GM19099 (cell line): Measurements from ENCODE around the gene GYPC.

Source experiments
- POLR2A ChIP-seq: IDR thresholded peaks from 3 replicates; pipeline ENCODE4 v1.6.1; 2011; ENCODE audit warnings: low read depth; ENCODE audit not compliant: insufficient read length; ENCODE audit errors: extremely low read depth

The GYPC gene

GRCh38 chr2:126730655-126731054 is 74.7 kb downstream of the GYPC start:
- TF ChIP-seq POLR2A: no peak

- no peak for TF ChIP-seq POLR2A
Observed at GRCh38 chr2:126731353-126731752, 75.4 kb downstream of the GYPC start.

GRCh38 chr2:126732682-126733245 is 76.8 kb downstream of the GYPC start:
- no peak for TF ChIP-seq POLR2A

GRCh38 chr2:126733795-126734194 is 77.8 kb downstream of the GYPC start:
- TF ChIP-seq POLR2A: no peak

GRCh38 chr2:126736133-126736874 is 80.3 kb downstream of the GYPC start:
- no peak for TF ChIP-seq POLR2A

GRCh38 chr2:126739141-126739540 is 83.2 kb downstream of the GYPC start:
- TF ChIP-seq POLR2A: no peak

GRCh38 chr2:126744640-126745039 is 88.7 kb downstream of the GYPC start:
- TF ChIP-seq POLR2A: no peak
